ENCODE measurements around the gene RHEB. TPM values are rescaled to one million over a fixed set of nuclear protein-coding genes. Genes with fewer than 3 reads are reported as not detected.

RHEB gene
- total RNA-seq, 1 donor from 2014 or later: 113 TPM

- DNase-seq: no peak
- no peak overlapping the region for H3K27ac ChIP-seq (replicated peaks)
- H3K4me1 ChIP-seq: peaks cover 8% of the 10 kb centered on the region
- H3K27me3 ChIP-seq (ENCODE audit: low read depth): peaks cover 22% of the 10 kb centered on the region
- no peak for TF ChIP-seq CTCF (IDR thresholded peaks at IDR 0.05; ENCODE audit: borderline replicate concordance)
- no peaks in the 10 kb centered on the region for H3K36me3 ChIP-seq
- H3K4me3 ChIP-seq: no peak overlapping the region
- no peaks in the 10 kb centered on the region for H3K9me3 ChIP-seq (replicated peaks)
- intact Hi-C loops (cut with micrococcal nuclease): no loop called here
These were observed 86.8 kb downstream of the RHEB start for GRCh38 chr7:151432658-151433521.

GRCh38 chr7:151431768-151432311, 87.9 kb downstream of the RHEB start:
- H3K27me3 ChIP-seq (ENCODE audit: low read depth): peaks cover 13% of the 10 kb centered on the region
- no peak overlapping the region for H3K4me3 ChIP-seq
- TF ChIP-seq CTCF (IDR thresholded peaks at IDR 0.05; ENCODE audit: borderline replicate concordance): no peak
- no peak for DNase-seq
- intact Hi-C loops (cut with micrococcal nuclease): no loop called here
- H3K27ac ChIP-seq (replicated peaks): no peak overlapping the region
- H3K9me3 ChIP-seq (replicated peaks): no peaks in the 10 kb centered on the region
- H3K4me1 ChIP-seq: peaks cover 6% of the 10 kb centered on the region
- no peaks in the 10 kb centered on the region for H3K36me3 ChIP-seq

GRCh38 chr7:151431281-151431767, 88.4 kb downstream of the RHEB start:
- Histone ChIP-seq H3K4me1 (peaks cover 5% of the 10 kb centered on the region), H3K27ac (replicated peaks) (no peak overlapping the region), H3K27me3 (ENCODE audit: low read depth) (peaks cover 11% of the 10 kb centered on the region), H3K36me3 (no peaks in the 10 kb centered on the region), H3K9me3 (replicated peaks) (no peaks in the 10 kb centered on the region), H3K4me3 (no peak overlapping the region)
- TF ChIP-seq CTCF (IDR thresholded peaks at IDR 0.05; ENCODE audit: borderline replicate concordance): no peak
- intact Hi-C loops (cut with micrococcal nuclease): no loop called here
- DNase-seq: no peak

- Histone ChIP-seq H3K27ac (replicated peaks) (no peak overlapping the region), H3K27me3 (ENCODE audit: low read depth) (peaks cover 11% of the 10 kb centered on the region), H3K4me1 (peaks cover 5% of the 10 kb centered on the region), H3K36me3 (no peaks in the 10 kb centered on the region), H3K9me3 (replicated peaks) (no peaks in the 10 kb centered on the region), H3K4me3 (no peak overlapping the region)
- intact Hi-C loops (cut with micrococcal nuclease): no loop called here
- DNase-seq: no peak
- TF ChIP-seq CTCF (IDR thresholded peaks at IDR 0.05; ENCODE audit: borderline replicate concordance): no peak
These were observed 89.1 kb downstream of the RHEB start for GRCh38 chr7:151430391-151431205.

GRCh38 chr7:151429560-151430331, 89.9 kb downstream of the RHEB start:
- Histone ChIP-seq H3K4me3 (no peak overlapping the region), H3K9me3 (replicated peaks) (no peaks in the 10 kb centered on the region), H3K4me1 (peaks cover 5% of the 10 kb centered on the region), H3K27me3 (ENCODE audit: low read depth) (peaks cover 11% of the 10 kb centered on the region), H3K27ac (replicated peaks) (no peak overlapping the region), H3K36me3 (no peaks in the 10 kb centered on the region)
- TF ChIP-seq CTCF (IDR thresholded peaks at IDR 0.05; ENCODE audit: borderline replicate concordance): no peak
- intact Hi-C loops (cut with micrococcal nuclease): no loop called here
- no peak for DNase-seq

Data from left ventricle myocardium inferior (tissue), 1 donor.